Measurements from ENCODE around the gene AFF3.
"Not testable (repeated sequence)": the region's sequence is repeated elsewhere in the genome, so short reads cannot be mapped to it uniquely, and the experiment has no call there.

AFF3 gene

GRCh38 chr2:99757611-99758114 lies 384.7 kb downstream of the AFF3 start:
- DNase-seq (ENCODE audit: low read depth, low spot score): no peak

GRCh38 chr2:99756059-99756458 lies 386.3 kb downstream of the AFF3 start:
- DNase-seq (ENCODE audit: low read depth, low spot score): no peak

GRCh38 chr2:99754210-99754609 lies 388.2 kb downstream of the AFF3 start:
- no peak for DNase-seq (ENCODE audit: low read depth, low spot score)

- DNase-seq (ENCODE audit: low read depth, low spot score): no peak
Measured at GRCh38 chr2:99753505-99753904, 388.9 kb downstream of the AFF3 start.

DNA sequence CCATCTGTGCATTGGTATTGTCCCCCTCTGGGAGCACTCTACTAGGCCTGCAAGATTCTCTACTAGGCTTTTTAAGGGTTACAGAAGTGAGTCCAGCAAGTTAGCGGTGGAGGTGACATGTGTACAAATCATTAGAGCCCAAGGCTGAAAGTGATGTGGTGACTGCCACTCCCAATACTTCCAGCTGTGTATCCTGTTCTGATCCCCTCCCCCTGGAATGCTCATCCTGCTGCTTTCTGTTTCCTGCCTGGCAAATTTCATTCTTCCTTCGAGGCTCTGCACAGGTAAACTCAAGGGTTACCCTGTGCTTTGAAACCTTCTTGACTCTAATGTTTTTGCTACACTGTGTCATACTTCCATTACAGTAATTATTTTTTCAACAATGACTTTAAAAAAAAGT lies 394.0 kb downstream of the AFF3 start:
- DNase-seq (ENCODE audit: low read depth, low spot score): no peak

- no peak for DNase-seq (ENCODE audit: low read depth, low spot score)
Measured at GRCh38 chr2:99747842-99748241, 394.5 kb downstream of the AFF3 start.

DNA sequence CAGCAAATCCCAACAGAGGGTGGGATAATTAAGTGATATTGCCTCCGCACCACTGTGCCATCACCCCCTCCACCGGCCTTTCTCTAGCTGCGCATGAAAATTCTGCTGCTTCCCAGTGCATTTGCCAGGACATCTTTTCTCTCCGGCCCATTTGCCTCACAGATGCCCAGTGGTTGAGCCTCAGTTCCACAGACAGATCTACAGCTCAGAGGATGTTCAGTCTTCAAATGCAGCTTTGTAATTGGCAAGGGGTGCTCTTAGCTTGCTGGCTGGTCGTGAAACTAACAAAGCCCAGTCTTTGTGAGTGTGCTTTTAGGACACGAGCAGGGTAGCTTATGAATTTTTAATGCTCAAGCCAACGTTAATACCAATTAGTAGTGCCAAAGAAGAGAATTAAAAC lies 399.2 kb downstream of the AFF3 start:
- no peak for DNase-seq (ENCODE audit: low read depth, low spot score)

GRCh38 chr2:99737537-99737936 lies 404.9 kb downstream of the AFF3 start:
- DNase-seq (ENCODE audit: low read depth, low spot score): no peak

DNA sequence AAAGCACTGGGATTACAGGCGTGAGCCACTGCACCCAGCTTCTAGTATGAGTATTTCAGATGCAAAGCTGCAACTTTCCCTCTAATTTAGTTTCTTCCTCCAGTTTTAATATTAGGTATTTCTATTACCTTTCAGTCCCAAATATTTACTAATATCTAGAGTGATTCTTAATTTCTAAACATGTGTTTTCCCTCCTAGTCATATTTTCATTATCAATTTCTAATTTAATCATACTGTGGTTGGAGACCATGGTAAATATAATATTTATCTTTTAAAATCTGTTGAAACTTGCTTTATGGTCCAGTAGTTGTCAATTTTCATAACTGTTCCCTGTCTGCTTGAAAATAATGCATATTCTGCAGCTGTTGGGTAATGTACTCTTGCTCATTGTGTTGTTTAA lies 406.6 kb downstream of the AFF3 start:
- DNase-seq (ENCODE audit: low read depth, low spot score): no peak

DNA sequence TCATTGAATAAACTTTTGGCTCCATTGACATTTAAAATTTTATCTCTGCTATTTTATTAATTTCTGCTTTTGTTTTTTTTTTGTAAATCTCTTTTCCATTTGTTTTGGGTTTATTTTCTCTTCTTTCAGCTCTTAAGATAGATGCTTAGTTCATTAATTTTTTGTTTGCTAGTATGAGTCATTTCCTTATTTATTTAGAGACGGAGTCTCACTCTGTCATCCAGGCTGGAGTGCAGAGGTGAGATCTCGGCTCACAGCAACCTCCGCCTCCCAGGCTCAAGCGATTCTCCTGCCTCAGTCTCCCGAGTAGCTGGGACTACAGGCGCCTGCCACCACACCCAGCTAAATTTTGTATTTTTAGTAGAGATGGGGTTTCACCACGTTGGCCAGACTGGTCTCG lies 407.1 kb downstream of the AFF3 start:
- not testable (repeated sequence) for DNase-seq (ENCODE audit: low read depth, low spot score)

DNA sequence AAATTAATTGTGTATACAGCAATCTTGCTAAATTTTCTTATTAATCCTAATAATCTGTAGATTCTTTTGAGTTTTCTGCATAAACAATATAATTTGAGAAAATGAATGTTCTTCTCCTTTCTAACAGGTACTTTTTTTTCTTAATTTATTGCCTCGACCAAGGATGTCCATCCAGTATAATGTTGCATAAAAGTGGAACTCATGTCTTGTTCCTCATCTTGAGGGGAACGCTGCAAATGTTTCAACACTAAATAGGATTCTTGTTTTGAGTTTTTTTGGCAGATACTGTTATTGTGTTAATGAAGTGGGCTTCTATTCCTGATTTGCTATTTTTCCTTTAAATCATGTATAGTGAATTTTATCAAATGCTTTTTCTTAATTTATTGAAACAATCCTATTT lies 408.2 kb downstream of the AFF3 start:
- no peak for DNase-seq (ENCODE audit: low read depth, low spot score)

GRCh38 chr2:99729104-99730025 lies 413.0 kb downstream of the AFF3 start:
- no peak for DNase-seq (ENCODE audit: low read depth, low spot score)

- no peak for DNase-seq (ENCODE audit: low read depth, low spot score)
Measured at GRCh38 chr2:99728166-99728565, 414.2 kb downstream of the AFF3 start.

DNA sequence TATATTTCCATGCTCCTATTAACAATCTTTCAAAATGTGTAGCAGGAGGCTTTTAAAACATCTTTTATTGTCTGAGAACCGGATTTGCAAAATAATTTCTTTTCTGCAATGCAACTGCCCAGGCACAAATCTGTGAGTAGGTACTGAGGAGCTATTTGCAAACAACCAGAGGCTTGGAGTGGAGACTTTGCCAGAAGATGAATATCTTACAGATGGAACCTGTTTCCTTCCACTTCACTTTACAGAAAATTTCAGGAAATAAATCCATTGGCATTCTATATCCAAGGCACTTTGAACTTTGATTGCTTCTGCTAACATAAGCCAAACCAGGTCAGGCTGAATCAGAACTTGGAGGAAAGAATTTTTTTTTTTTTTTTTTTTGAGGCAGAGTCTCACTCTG lies 415.2 kb downstream of the AFF3 start:
- no peak for DNase-seq (ENCODE audit: low read depth, low spot score)

DNA sequence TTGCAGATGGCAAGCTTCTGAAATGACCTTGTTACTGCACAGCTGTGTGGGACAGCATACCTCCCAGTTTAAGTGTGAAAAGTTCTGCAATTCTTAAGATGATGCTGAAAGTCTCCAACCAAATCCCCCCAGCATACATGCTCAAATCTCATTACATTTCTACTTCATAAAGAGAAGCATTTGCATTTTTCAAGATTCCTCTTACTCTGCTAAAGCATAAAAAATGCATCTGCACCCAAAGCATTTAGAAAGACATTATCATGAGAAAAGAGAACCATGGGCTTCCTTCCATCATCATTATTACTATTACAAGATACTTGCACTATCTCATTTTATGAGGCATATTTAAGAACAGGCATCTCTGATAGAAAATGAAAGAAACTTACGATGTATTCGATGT lies 415.7 kb downstream of the AFF3 start:
- DNase-seq (ENCODE audit: low read depth, low spot score): no peak

- DNase-seq (ENCODE audit: low read depth, low spot score): no peak
Measured at GRCh38 chr2:99725820-99726219, 416.6 kb downstream of the AFF3 start.

GRCh38 chr2:99722476-99722875 lies 419.9 kb downstream of the AFF3 start:
- no peak for DNase-seq (ENCODE audit: low read depth, low spot score)

- DNase-seq (ENCODE audit: low read depth, low spot score): no peak
Measured at GRCh38 chr2:99719102-99719501, 423.3 kb downstream of the AFF3 start.

DNA sequence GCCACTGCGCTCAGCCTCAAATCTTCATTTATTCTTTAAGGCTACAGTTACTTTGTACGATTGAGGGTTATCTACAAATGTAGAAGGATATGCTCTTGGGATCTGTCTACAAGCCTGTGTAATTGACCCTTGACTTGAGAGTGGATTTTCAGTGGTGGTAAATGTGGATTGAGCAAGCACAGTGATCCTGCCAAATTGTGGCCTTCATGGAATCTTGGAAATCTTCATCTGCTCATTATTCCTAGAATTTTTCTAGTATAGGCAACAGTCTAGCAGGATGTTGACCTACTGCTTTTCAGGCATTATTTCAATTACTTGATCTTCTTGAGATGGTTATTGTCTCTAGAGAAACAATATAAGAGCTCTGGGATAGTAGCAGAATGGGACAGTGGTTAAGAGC lies 426.4 kb downstream of the AFF3 start:
- DNase-seq (ENCODE audit: low read depth, low spot score): no peak

DNA sequence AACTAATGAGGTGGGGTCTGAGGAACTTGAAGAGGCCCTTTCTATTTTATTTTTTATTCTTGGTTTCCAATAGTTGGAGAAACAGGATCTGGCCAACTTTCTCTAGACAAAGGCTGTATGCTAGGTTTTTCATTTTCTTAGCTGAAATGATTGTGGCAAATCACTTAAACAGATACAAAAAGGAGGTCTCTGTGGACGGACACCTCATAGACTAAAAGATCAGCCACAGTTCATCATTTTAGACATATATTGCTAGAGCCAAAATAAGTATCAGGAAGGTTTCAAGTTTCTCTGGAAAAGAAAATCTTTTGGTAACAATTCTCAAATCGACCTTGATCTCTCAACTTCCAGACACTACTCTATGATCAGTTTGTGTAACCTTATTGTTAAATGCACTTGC lies 428.0 kb downstream of the AFF3 start:
- no peak for DNase-seq (ENCODE audit: low read depth, low spot score)

DNA sequence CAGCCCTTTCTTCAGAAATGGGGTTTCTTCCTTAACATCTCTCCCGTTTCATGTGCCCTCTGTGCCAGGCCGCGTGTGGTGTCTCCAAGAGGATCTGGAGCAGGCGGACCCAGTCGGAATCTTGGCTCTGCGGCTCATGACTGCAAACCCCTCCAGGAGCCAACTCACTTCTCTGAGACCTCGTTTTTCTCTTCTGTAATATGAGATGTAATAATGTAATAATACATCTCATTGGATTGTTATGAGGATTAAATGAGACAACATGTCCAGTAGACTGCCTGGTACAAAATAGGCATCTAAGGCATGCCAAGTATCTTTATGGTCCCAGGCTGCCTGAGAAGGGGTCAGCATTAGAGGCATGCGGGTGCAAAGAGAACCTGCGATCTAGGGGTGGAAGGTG lies 431.2 kb downstream of the AFF3 start:
- no peak for DNase-seq (ENCODE audit: low read depth, low spot score)

GRCh38 chr2:99710721-99711120 lies 431.7 kb downstream of the AFF3 start:
- no peak for DNase-seq (ENCODE audit: low read depth, low spot score)

DNA sequence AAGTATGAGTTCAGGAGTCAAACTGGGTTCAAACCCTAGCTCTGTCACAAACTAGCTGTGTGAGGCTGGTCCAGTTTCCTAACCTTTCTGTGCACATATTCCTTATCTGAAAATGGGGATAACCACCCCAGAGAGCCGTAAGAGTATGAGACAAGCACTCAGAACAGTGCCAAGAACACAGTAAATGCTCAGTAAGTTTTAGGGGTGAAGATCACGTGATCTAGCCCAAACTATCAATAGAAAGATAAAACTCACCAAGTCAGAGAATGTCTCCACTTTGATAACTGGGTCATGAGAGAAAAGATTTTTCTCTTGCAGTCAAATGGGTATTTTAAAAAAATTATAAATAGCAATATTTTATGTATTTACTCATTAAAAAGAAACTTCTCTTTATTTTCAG lies 433.2 kb downstream of the AFF3 start:
- no peak for DNase-seq (ENCODE audit: low read depth, low spot score)

DNA sequence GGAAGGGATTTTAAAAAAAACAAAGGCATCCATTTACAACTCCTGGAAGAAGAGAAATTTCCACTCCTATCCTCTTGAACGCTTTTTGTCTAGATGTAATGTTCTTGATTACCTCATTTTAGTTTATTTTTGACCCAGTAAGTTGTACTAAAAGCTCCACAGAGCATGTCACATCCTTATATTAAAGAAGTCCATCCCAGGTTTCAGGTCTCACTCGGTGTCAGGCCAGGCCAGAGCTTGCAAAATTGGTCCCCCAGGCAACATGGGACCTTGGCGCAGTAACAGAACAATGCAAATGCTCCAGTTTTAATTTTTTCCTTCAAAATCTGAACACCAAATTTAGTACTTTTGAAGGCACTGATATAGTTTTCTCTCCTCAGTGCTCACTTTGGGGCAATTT lies 434.2 kb downstream of the AFF3 start:
- DNase-seq (ENCODE audit: low read depth, low spot score): no peak

Measured in brain pericyte (primary cell).